ENCODE results near the gene RBP4. TPM values are rescaled to one million over a fixed set of nuclear protein-coding genes. Genes with fewer than 3 reads are reported as not detected.

RBP4 gene
- total RNA-seq, 1 experiment from 2014 or later, result 1.5 TPM

GRCh38 chr10:93577565-93577964, 23.5 kb downstream of the RBP4 start:
- no TSS peak for BruUV-seq (replicated peaks)
- H3K27ac Mint-ChIP-seq (ENCODE audit: unreplicated experiment), result peak overlapping the region; percentile 50
- CTCF ChIA-PET, result no interaction called here

GRCh38 chr10:93576888-93577287, 24.1 kb downstream of the RBP4 start:
- Mint-ChIP-seq H3K9me3 (ENCODE audit: low read depth, unreplicated experiment) (peaks cover 3% of the 10 kb centered on the region), H3K4me1 (ENCODE audit: low read depth, unreplicated experiment) (peaks cover 82% of the 10 kb centered on the region), H3K36me3 (ENCODE audit: insufficient read depth, unreplicated experiment) (no peaks in the 10 kb centered on the region), H3K27ac (ENCODE audit: unreplicated experiment) (no peak overlapping the region), H3K27me3 (ENCODE audit: unreplicated experiment) (no peaks in the 10 kb centered on the region), H3K4me3 (ENCODE audit: low read depth, unreplicated experiment) (no peak overlapping the region)
- no peak for DNase-seq
- CTCF ChIA-PET, result interaction anchor here (0.5 to 1.2 kb wide), 2 partner anchors 100 to 102 kb away, joined by 3 read pairs; no protein-coding TSS in a partner anchor
- intact Hi-C loops (cut with micrococcal nuclease; ENCODE audit: unreplicated experiment), result no loop called here
- BruUV-seq (replicated peaks), result no TSS peak
- no peak for TF ChIP-seq CTCF (IDR thresholded peaks at IDR 0.05; ENCODE audit: unreplicated experiment)

More at GRCh38 chr10:93577565-93577964, 23.5 kb downstream of the RBP4 start:
- Mint-ChIP-seq H3K4me1 (ENCODE audit: low read depth, unreplicated experiment) (peaks cover 75% of the 10 kb centered on the region), H3K36me3 (ENCODE audit: insufficient read depth, unreplicated experiment) (no peaks in the 10 kb centered on the region), H3K4me3 (ENCODE audit: low read depth, unreplicated experiment) (no peak overlapping the region), H3K9me3 (ENCODE audit: low read depth, unreplicated experiment) (peaks cover 3% of the 10 kb centered on the region), H3K27me3 (ENCODE audit: unreplicated experiment) (no peaks in the 10 kb centered on the region)
- TF ChIP-seq CTCF (IDR thresholded peaks at IDR 0.05; ENCODE audit: unreplicated experiment), result no peak
- intact Hi-C loops (cut with micrococcal nuclease; ENCODE audit: unreplicated experiment), result no loop called here
- no peak for DNase-seq

- H3K27me3 Mint-ChIP-seq (ENCODE audit: unreplicated experiment), result no peaks in the 10 kb centered on the region
- H3K4me1 Mint-ChIP-seq (ENCODE audit: low read depth, unreplicated experiment), result peaks cover 75% of the 10 kb centered on the region
- intact Hi-C loops (cut with micrococcal nuclease; ENCODE audit: unreplicated experiment), result no loop called here
- TF ChIP-seq CTCF (IDR thresholded peaks at IDR 0.05; ENCODE audit: unreplicated experiment), result no peak
- BruUV-seq (replicated peaks), result no TSS peak
- CTCF ChIA-PET, result interaction anchor here (0.6 kb wide), 1 partner anchor 15 kb away, joined by 6 read pairs; no protein-coding TSS in a partner anchor
- H3K27ac Mint-ChIP-seq (ENCODE audit: unreplicated experiment), result no peak overlapping the region
- DNase-seq, result no peak
- no peaks in the 10 kb centered on the region for H3K36me3 Mint-ChIP-seq (ENCODE audit: insufficient read depth, unreplicated experiment)
- H3K9me3 Mint-ChIP-seq (ENCODE audit: low read depth, unreplicated experiment), result no peaks in the 10 kb centered on the region
- peak overlapping the region; percentile 26 for H3K4me3 Mint-ChIP-seq (ENCODE audit: low read depth, unreplicated experiment)
These were observed 27.1 kb downstream of the RBP4 start for GRCh38 chr10:93573924-93574323.

- Mint-ChIP-seq H3K36me3 (ENCODE audit: insufficient read depth, unreplicated experiment) (no peaks in the 10 kb centered on the region), H3K9me3 (ENCODE audit: low read depth, unreplicated experiment) (no peaks in the 10 kb centered on the region), H3K4me3 (ENCODE audit: low read depth, unreplicated experiment) (peak overlapping the region; percentile 26), H3K27ac (ENCODE audit: unreplicated experiment) (no peak overlapping the region), H3K4me1 (ENCODE audit: low read depth, unreplicated experiment) (peaks cover 71% of the 10 kb centered on the region), H3K27me3 (ENCODE audit: unreplicated experiment) (no peaks in the 10 kb centered on the region)
- CTCF ChIA-PET, result no interaction called here
- intact Hi-C loops (cut with micrococcal nuclease; ENCODE audit: unreplicated experiment), result no loop called here
- BruUV-seq (replicated peaks), result no TSS peak
- TF ChIP-seq CTCF (IDR thresholded peaks at IDR 0.05; ENCODE audit: unreplicated experiment), result no peak
- DNase-seq, result peak; percentile 35
These were observed 27.8 kb downstream of the RBP4 start for GRCh38 chr10:93573051-93573909.

Measured in Calu3 (cell line).